Dermis microvascular lymphatic vessel endothelial cell (primary cell): ENCODE measurements around the gene KIF16B. TPM values are rescaled to one million over a fixed set of nuclear protein-coding genes. Genes with fewer than 3 reads are reported as not detected.
A peak's percentile ranks its signal among the peaks of the same experiment; 100 is the strongest.
"Not testable (repeated sequence)": the region's sequence is repeated elsewhere in the genome, so short reads cannot be mapped to it uniquely, and the experiment has no call there.

ENCODE experiments used
- DNase-seq, 2 donors: peaks; one replicate each; pipeline versions ENCODE4 v3.0.0 to v3.0.0-alpha.2; 2010; ENCODE audit warnings: low read depth in 2 of 2
- total RNA-seq: library from RNA; depleted of rRNA; stranded (reverse); fragments of >200 nt; gene quantifications from 2 replicates; pipeline ENCODE4 v1.2.1, GENCODE V29; 2014

The KIF16B gene
- total RNA-seq, 1 donor from 2014 or later, result 8.1 TPM

DNA sequence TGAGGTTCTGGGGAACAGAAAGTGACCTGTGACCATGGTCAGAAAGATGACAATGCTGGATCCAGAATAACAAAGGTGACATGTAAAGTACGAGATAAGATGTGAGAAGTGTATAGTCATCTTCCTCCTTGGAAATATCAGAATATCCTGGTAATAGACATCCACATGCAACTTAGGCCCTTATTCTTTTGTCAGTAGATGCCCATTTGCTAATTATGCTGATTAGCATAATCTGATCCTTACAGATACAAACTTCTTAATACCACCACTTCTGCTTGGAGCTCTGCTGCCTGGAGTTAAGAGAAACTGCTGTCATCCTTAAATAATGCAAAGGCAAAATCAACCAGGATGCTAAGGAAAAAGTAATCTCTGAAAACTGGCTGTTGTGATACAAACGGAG, 91.3 kb downstream of the KIF16B start:
- no peak for DNase-seq

DNA sequence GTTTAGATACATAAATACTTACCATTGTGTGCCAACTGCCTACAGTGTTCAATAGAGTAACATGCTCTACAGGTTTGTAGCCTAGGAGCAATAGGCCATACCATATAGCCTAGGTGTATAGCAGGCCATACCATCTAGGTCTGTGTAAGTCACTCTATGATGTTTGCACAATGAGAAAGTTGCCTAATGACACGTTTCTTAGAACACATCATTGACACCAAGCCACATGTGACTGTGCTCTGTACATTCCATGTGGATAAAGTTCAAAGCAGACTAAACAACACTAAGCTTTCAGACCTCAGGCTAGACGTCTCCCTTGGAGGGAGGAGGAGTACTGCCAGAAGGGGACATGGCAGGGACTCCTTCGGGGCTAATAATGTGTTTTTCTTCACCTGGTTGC, 93.6 kb downstream of the KIF16B start:
- no peak for DNase-seq

DNA sequence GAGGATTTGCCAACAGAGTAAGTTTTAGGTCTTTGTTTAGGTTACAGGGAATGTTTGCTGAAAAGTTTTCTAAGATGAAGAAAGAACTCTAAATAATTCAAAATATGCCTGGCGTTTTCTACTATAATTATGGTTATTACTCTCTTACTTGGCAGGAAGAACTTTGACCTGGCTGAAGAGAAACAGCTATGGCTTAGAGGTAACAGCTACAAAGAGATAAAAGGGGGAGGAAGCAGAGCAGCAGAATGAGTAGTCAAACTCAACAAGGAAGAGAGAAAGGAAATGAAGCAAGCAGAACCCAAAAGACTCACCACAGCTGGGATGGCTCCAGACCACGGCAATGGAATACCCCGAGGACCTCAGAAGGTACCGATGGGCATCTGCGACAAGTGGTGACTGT, 95.6 kb downstream of the KIF16B start:
- no peak for DNase-seq

DNA sequence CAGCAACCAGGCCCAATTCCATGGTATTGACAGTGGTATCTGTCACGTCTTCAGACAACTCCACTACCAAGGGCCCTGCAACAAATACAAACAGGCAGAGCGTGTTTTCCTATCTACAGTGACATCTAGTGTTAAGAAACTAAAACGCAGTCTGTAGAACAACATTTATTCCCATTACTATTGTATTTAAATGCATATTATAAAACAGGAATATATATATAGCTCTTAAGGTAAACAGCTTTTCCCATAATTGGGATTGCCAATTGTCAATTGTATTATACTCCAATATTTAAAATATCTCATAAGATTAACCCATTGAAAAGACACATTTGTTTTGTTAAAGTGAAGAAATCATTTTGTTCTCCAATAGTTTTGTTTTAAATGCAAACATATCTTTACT, 97.2 kb downstream of the KIF16B start:
- peak; percentile 39 to 54 for DNase-seq

DNA sequence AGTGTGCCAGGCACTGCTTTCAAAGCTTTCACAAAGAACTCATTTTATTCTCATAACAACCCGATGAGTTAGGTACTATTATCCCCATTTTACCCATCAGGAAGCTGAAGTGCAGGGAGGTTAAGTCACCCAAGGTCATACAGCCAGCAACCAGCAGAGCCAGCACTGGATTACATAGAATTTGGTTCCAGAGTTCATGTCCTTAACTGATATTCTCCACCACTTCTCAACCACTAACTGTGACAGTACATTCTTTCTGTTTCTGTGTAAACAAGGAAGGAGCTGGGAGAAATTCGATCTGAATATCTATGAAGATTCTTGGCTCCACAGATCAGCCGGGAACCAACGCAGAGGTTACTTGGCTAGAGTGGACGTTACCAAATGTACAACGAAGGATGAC, 98.0 kb downstream of the KIF16B start:
- no peak for DNase-seq

DNA sequence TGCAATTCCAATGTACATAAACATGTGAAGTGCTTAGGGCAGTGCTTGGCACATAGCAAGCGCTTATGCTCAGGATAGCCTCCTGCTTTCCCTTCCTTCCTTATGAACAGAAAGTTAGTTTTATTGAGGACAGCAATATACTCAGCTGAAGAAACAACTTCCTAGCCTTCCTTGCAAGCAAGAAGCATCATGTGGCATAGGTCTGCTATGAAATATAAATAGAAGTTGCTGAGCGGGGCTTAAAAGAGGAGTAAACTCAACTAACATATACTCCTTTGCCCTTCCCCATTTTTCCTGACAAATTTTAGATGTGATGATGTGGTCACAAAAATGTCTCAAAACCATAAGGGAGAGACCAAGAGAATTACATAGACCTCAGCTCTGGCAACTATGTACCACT, 98.9 kb downstream of the KIF16B start:
- no peak for DNase-seq

DNA sequence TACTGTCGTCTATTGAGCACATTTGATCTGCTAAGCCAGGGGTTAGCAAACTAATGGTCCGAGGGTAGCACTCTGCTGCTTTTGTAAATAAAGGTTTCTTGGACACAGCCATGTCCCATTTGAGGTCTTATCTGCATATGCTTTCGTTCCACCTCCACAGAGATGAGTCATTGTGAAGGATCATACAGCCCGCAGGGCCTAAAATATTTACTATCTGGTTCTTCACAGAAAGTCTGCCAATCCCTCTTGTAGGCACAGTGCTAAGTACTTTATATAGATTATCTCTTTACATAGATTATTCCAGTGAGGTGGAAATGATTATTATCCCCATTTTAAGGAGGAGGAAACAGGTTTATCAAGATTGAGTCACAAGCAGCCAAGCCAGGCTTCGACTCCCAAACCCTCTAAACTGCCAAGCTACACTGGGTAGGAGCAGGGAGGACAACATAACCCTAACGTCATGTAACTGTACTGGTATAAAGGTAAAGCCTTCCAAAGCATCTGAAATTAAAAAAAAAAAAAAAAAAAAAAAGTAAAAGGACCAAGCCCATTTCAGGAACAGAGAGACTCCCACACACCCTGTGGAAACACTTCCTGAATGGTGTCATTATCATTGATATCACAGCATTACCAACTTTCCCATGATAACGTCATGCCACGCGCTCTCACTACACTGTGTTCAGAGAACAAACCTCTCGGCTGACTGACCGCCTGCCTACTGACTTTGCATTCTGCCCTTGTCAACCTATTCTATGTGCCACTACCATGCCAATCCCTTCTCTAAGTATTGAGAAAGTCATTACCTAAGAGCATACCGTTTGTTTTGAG, 101.0 kb downstream of the KIF16B start:
- peak; percentile 1 to 21 for DNase-seq

DNA sequence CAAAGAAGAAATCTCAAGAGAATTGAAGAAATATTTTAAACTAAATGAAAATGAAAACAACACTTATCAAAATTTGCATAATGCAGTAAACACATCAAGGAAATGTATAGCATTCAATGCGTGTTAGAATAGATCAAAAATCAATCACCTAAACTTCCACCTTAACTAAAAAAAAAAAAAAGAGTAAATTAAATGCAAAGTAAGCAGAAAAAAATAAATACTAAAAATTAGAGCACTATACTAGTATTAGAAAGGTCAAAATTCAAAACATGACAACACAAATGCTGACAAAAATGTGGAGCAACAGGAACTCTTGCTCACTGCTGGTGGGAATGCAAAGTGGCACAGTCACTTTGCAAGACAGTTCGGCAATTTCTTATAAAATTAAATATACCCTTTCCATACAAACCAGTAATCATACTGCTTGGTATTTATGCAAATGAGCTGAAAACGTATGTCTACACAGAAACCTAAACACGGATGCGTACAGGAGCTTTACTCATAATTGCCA, 103.8 kb downstream of the KIF16B start:
- no peak for DNase-seq

DNA sequence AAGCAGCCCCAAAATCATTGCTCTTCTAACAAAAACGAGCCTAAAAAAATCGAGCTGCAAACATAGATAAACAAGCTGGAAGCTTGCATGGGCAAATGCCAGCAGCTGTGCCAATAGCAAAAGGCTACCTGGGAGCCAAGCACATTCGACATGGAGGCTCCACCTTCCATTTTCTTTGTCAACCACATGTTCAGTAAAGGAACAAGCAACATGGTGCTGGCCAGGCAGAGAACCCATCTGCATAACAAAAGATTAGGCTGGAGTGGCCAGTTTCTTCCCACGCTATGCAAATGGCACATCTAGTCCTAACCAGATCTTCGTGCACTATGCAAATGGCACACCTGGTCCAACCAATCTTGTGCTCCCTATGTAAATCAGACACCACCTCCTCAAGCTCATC, 110.5 kb downstream of the KIF16B start:
- no peak for DNase-seq

DNA sequence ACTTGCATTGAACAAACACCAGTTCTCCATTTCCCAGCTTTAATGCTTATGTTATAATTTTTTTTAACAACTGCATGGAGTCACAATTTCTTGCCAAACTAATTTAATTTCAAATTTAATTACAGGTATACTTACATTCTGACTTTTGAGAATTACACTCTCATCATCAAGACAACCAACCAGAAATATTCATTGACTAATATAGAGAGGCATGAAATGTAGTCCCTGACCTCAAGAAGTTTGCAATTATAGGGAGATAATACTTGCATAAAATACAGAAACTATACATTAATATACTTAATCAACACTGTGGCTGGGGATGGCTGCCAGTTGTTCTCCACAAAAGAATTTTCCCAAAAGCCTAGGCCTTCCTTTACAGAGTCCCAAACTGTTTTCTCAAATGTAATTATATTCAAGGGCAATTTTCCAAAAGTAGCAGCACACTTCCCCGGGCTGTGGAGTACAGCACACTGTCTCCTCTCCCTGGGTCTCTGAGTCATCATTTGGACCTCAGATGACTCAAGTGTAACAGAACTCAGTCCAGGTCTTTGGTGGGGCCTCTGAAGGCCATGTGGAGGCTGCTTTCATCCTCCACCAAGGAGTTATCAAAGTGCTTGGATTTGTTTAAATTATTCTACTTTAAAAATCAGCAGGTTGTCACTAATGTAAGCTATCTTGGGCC, 114.1 kb downstream of the KIF16B start:
- peak in 1 of 2 donors; percentile 17 for DNase-seq

DNA sequence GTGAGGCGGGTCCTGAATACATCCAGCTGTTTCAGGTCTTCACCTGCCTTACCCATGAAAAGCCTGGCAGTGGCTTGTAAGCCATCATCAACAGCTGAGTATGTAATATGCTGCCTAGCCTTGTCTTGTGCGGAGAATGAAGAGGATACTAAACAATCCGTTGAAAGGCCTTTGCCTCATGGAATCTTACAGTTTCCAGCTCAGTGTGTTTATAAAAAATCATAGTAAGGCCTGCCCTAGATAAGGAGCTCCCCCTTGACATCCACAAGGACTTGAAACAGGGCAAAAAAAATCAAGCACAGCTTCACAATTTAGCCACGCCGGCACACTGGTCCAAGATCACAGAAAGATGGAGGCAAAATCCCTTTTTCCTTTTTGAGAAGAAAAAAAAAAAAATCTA, 115.7 kb downstream of the KIF16B start:
- DNase-seq, result no peak

DNA sequence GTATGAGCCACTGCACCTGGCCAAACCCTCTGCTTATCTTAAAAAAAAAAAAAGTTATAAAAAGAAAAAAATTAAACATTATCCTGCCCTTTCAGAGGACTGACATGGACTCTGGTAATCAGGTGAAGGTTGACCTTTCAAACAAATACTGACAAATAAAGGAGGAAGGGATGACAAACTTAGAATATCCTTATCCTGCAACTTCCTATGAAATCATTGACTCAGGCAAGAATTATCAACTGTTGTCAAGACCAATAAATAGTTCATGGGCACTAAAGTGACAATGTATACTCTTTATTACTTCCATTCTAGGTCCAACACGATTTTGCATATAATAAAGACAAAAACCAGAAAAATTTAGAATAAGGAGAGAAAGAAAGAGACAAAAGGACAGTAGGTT, 117.9 kb downstream of the KIF16B start:
- no peak for DNase-seq

DNA sequence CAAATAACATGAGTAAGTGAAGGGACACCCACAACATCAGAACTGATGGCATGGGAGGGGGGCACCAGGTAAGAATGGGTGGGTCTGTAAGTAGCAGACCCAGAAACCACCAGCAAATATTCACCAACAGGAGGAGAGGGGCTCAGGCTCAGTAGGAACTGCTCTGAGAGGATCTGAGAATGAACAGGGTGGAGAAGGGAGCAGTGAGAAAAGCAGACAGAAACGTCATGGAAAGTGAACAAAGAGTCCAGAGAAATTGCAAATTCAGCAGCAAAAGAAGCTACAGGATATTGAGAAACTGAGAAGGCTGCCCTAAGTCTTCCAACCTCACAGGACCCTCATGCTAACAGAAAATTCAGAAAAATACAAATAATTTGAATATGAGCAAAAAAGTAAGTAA, 121.3 kb downstream of the KIF16B start:
- no peak for DNase-seq

DNA sequence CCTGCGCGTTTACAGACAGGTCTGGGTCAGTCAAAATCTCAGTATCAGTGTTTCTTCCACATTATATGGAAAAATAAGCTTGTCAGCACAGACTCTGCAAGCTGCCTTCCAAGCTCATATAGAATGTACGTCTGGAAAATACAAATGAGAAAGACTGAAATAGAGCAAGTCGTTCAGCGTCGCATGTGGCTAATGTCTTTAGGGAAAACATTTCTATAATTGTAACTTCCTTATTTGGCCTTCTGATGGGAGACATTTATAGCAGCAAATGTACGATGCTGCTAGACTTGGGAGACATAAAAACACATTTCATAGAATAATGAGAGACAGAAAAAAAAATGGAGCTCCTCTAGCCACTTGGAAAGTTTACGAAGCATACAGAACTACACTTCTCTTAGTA, 122.2 kb downstream of the KIF16B start:
- no peak for DNase-seq

DNA sequence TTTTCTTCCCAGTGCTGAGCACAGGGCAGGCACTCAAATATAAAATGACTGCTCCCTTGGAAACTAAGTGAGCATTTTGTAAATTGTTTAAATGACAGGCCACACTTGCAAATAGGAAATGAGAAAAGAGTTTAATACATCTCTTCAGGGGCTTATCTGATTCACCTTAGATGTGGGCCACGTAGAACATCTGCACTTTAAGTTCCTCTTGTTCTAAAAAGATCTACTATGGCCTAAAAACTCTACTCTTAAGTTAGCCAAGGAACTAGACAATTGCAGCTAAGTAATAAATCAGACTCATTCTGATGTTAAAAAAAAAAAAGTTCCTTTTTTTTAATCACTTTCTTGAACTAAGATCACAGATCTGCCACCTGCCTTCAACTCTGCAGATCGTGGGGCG, 126.3 kb downstream of the KIF16B start:
- DNase-seq, result no peak

DNA sequence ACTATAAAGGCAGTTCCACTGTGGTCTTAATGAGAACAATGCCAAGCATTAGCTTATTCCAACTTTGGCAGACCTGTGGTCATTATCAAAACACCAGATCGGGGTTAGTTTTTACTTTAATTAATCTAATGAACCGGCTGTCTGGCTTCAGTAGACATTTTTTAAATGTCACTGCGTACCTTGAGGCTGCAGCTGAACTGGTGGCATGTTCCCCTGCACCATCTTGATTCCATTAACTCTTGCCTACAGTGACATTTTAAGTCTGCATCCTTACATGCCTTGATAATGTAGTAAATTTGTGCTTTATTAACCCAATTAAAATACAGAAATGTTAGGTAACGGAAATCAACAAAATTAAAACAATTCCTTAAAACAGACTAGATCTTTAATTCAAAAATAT, 127.0 kb downstream of the KIF16B start:
- DNase-seq, result no peak

DNA sequence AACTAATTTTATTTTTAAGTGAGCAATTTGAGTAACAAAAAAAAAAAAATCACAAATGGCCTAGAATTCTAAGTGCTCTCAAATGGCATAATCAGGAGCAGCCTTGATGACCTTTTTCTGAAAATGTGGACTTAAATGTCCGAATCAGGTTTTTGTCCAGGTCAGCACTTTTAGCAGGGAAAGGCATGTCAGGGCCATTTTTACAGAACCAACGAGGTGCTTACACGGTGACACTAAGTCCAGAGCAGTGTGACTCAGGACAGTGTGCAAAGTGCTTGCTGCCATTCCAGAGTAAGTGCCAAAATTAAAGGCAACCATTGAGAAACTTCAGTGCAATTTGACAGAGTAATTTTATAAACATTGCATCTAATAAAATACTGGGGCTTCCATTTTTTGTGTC, 127.8 kb downstream of the KIF16B start:
- no peak for DNase-seq

DNA sequence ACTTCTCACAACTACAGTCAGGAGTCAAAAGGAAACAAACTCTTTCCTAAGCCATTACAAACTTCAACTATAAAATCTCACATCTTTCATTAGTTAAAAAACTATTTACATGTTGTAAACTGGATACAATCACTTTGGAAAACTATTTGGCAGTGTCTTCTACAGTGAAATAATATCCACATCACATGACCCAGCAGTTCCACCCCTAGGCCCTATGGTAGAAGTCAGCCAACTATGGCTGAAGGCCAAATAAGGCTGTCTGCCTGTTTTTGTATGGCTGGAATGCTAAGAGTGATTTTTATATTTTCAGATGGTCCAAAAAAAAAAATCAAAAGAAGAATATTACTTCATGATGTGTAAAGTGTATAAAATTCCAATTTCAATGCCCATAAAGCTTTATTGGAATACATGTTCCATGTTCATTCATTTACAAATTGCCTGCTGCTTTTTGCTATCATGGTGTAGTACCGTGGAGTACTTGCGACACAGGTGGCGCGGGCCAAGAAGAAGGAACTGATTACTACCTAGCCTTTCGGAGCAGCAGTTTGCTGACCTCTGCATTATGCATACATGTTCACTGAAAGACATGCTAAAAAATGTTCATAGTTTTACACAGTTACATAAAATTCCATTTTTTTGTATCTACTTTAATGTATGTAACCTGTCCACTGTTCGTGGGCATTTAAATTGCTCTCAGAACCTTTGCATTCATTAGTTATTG, 129.0 kb downstream of the KIF16B start:
- peak in 1 of 2 donors; percentile 15 for DNase-seq

DNA sequence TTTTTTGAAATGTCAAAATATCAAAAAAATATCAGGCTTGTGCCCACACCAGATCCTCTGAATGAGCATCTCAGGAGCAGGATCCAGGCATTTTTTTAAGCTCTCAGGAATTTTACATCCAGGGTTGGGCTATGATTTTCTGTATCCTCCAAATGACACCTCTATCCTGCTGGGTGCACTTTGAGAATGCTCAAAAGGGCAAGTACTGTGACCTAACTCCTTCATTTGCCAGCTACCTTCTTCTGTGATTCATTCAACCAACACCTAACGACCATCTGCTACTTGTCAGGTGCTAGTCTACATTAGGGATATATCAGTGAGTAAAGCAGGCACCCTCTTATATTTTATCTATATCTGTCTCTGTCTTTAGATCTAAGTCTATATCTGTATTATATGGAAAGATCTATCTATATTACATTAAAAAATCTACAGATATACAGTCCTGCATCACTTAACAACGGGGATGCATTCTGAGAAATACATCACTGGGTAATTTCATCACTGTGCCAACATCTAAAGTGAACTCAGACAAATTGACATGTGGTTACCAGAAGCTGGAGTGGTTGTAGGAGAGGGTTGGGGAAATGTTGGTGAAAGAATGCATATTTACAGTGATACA, 131.6 kb downstream of the KIF16B start:
- DNase-seq, result no peak

DNA sequence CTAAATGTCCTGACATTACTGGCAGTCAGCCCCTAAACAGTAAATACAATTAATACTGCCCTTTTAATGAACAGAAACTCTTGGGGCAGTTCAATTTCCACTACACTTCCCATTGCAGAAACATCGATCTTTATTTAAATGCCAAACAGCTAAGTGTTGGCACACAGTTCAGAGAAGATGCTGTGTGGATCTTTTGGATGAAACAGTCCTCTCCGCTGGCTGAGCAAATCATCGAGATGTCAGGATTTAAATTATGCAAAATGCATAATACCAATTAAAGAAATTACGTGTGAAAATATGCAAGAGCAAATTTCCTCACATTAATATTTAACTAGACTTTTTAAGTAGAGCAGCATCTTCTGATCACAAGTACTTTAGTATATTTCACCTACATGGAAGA, 132.6 kb downstream of the KIF16B start:
- DNase-seq, result no peak

DNA sequence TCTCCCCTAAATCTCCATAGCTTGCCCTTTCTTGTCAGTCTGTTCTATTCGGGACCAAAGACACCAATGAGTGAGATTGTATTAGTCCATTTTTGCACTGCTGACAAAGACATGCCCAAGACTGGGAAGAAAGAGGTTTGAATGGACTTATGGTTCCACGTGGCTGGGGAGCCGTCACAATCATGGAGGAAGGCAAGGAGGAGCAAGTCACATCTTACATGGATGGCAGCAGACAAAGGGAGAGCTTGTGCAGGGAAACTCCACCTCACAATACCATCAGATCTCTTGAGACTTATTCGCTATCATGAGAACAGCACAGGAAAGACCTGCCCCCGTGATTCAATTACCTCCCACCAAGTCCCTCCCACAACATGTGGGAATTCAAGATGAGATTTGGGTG, 133.7 kb downstream of the KIF16B start:
- DNase-seq, result not testable (repeated sequence)

DNA sequence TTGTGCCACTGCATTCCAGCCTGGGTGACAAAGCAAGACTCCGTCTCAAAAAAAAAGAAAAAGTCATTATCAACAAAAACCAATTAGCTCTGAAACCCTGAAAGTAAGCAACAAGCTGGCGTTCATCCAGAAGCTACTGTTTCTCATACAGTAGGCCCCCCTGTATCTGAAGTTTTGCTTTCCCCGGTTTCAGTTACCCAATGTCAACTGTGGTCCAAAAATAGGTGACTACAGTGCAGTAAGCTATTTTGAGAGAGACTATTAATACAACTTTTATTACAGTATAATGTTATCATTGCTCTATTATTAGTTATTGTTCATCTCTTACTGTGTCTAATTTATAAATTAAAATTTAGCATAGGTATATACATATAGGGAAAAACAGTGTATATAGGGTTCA, 135.1 kb downstream of the KIF16B start:
- DNase-seq, result no peak
